ENCODE measurements around the gene EBI3. TPM values are rescaled to one million over a fixed set of nuclear protein-coding genes. Genes with fewer than 3 reads are reported as not detected.

Gene EBI3
- total and polyA plus RNA-seq, 2 of the 13 experiments (the other 11 are each of a cell fraction or from before 2014, with no cell fraction given), result 3.4 TPM; not detected in 1

DNA sequence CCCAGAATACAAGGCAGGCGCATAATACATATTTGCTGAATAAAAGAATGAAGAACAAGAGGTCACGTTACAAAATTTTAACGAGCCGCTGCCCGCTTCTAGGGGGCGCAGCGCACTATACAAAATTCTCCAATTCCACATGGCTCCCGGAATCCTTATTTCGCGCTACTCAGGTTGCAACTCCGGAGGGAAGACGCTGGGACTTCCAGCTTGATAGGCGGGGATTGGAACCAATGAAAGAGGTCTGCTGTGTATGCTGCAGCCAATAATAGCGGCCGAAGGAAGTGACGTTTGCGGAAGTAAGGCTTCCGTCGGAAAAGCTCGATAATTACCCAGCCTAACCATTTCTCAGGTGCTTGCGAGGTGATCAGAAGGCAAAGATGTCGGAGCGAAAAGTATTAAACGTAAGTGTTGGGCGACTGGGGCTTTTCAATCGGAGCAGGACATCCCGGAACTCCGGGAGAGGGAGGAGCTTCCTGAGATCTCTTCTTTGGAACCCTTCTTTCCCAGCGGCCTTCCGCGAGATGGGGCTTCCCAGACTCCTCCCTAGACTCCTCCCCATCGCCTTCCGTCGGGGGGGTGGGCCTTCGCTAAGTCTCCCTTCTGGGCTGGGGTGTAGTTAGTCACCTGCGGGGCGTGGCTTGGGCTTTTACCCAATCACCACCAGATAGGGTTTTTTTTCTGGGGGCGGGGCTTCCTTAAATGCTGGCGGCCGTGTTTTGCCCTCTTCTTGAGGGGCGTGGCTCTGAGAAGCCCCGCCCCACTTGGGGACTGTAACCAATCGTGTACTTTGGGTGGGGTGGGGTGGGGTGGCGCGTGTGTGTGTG, 17.7 kb downstream of the EBI3 start, which contains the start of gene YJU2 (continued):
- TF ChIP-seq, protein P1, sequence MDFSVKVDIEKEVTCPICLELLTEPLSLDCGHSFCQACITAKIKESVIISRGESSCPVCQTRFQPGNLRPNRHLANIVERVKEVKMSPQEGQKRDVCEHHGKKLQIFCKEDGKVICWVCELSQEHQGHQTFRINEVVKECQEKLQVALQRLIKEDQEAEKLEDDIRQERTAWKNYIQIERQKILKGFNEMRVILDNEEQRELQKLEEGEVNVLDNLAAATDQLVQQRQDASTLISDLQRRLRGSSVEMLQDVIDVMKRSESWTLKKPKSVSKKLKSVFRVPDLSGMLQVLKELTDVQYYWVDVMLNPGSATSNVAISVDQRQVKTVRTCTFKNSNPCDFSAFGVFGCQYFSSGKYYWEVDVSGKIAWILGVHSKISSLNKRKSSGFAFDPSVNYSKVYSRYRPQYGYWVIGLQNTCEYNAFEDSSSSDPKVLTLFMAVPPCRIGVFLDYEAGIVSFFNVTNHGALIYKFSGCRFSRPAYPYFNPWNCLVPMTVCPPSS (IDR thresholded peaks at IDR 0.05), result no peak
- TF ChIP-seq SRY (CRISPR knock-in tag; IDR thresholded peaks at IDR 0.05), result no peak; the same call in 1 of the 2 replicates
- TF ChIP-seq GRHL1 (CRISPR knock-in tag; conservative IDR thresholded peaks at IDR 0.05), result no peak
- no peak for TF ChIP-seq ZNF841 (CRISPR knock-in tag; IDR thresholded peaks at IDR 0.05; ENCODE audit: borderline replicate concordance)
- TF ChIP-seq ZNF232 (CRISPR knock-in tag; IDR thresholded peaks at IDR 0.05; ENCODE audit: borderline replicate concordance), result 0 out of 2 replicates have a peak, but pooled peaks have one; percentile 9
- TF ChIP-seq CREM (IDR thresholded peaks at IDR 0.05), result peak; percentile 98
- 0 out of 2 replicates have a peak, but pooled peaks have one; percentile 17 for TF ChIP-seq CREM (CRISPR knock-in tag; IDR thresholded peaks at IDR 0.05)
- TF ChIP-seq SKI (IDR thresholded peaks at IDR 0.05; ENCODE audit: partially characterized antibody), result peak; percentile 7
- TF ChIP-seq, protein P2, sequence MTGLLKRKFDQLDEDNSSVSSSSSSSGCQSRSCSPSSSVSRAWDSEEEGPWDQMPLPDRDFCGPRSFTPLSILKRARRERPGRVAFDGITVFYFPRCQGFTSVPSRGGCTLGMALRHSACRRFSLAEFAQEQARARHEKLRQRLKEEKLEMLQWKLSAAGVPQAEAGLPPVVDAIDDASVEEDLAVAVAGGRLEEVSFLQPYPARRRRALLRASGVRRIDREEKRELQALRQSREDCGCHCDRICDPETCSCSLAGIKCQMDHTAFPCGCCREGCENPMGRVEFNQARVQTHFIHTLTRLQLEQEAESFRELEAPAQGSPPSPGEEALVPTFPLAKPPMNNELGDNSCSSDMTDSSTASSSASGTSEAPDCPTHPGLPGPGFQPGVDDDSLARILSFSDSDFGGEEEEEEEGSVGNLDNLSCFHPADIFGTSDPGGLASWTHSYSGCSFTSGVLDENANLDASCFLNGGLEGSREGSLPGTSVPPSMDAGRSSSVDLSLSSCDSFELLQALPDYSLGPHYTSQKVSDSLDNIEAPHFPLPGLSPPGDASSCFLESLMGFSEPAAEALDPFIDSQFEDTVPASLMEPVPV (CRISPR knock-in tag; IDR thresholded peaks at IDR 0.05), result no peak
- TF ChIP-seq CCDC6 (CRISPR knock-in tag; IDR thresholded peaks at IDR 0.05), result no peak; the same call in 1 of the 2 replicates
- peak; percentile 76; the same call in 1 of the 2 replicates for TF ChIP-seq ZNF790 (CRISPR knock-in tag; IDR thresholded peaks at IDR 0.05; ENCODE audit: borderline replicate concordance)
- TF ChIP-seq HOXA7 (CRISPR knock-in tag; IDR thresholded peaks at IDR 0.05), result no peak
- 0 out of 2 replicates have a peak, but pooled peaks have one; percentile 38 for TF ChIP-seq RAD21 (CRISPR knock-in tag; IDR thresholded peaks at IDR 0.05)
- peak; percentile 83 for TF ChIP-seq CHD2 (IDR thresholded peaks at IDR 0.05; ENCODE audit: low read depth, low read length)
- TF ChIP-seq HNRNPK (IDR thresholded peaks at IDR 0.05; ENCODE audit: low read depth, low read length, poor library complexity, severe bottlenecking), result no peak
- no peak for TF ChIP-seq ZNF512 (CRISPR knock-in tag; IDR thresholded peaks at IDR 0.05)
- TF ChIP-seq CHCHD3 (CRISPR knock-in tag; IDR thresholded peaks at IDR 0.05), result no peak
